KMS-11 (cell line): ENCODE data around the gene RNF150.
"Not testable (repeated sequence)": the region's sequence is repeated elsewhere in the genome, so short reads cannot be mapped to it uniquely, and the experiment has no call there.

Experiments
- H2AFZ ChIP-seq: fragments of 200-600 bp; sonication (generic); 2 replicates; pipeline ENCODE4 v1.6.1; 2016; ENCODE audit warnings: antibody characterized with exemption, mixed run types, low read depth
- H3K27ac ChIP-seq: fragments of 200-600 bp; sonication (generic); 2 replicates; pipeline ENCODE4 v1.6.1; 2016; ENCODE audit warnings: mild to moderate bottlenecking, mixed run types
- H3K27me3 ChIP-seq: fragments of 200-600 bp; sonication (generic); 2 replicates; pipeline ENCODE4 v1.6.1; 2017; ENCODE audit warnings: mild to moderate bottlenecking, low read depth, mixed run types, moderate library complexity; ENCODE audit not compliant: insufficient read depth
- H3K36me3 ChIP-seq: fragments of 200-600 bp; sonication (generic); 2 replicates; pipeline ENCODE4 v1.6.1; 2017; ENCODE audit warnings: mild to moderate bottlenecking, mixed run types; ENCODE audit not compliant: insufficient read depth
- H3K4me1 ChIP-seq: fragments of 200-600 bp; sonication (generic); 2 replicates; pipeline ENCODE4 v1.6.1; 2016; ENCODE audit warnings: mild to moderate bottlenecking, low read depth, mixed run types; ENCODE audit not compliant: poor library complexity, severe bottlenecking
- H3K4me2 ChIP-seq: fragments of 200-600 bp; sonication (generic); 2 replicates; pipeline ENCODE4 v1.7.0; 2016; ENCODE audit warnings: mild to moderate bottlenecking, mixed run types
- H3K4me3 ChIP-seq: fragments of 200-600 bp; sonication (generic); IDR thresholded peaks from 2 replicates; pipeline ENCODE4 v1.6.1; 2017; ENCODE audit warnings: low read depth, low read length, mixed read lengths; ENCODE audit not compliant: insufficient read depth
- H3K79me2 ChIP-seq: fragments of 200-600 bp; sonication (generic); 2 replicates; pipeline ENCODE4 v1.6.1; 2016; ENCODE audit warnings: low read depth, mixed run types; ENCODE audit not compliant: insufficient read depth
- H3K9ac ChIP-seq: fragments of 200-600 bp; sonication (generic); 2 replicates; pipeline ENCODE4 v1.6.1; 2016; ENCODE audit warnings: mild to moderate bottlenecking, mixed run types
- H4K20me1 ChIP-seq: fragments of 200-600 bp; sonication (generic); 2 replicates; pipeline ENCODE4 v1.6.1; 2016; ENCODE audit warnings: mild to moderate bottlenecking, mixed run types; ENCODE audit not compliant: insufficient read depth
- CTCF ChIP-seq: fragments of 200-600 bp; sonication (generic); conservative IDR thresholded peaks from 2 replicates; pipeline ENCODE4 v1.6.1; 2017; ENCODE audit warnings: low read depth, mild to moderate bottlenecking, antibody characterized with exemption, low read length, moderate library complexity, mixed read lengths

Gene RNF150

DNA sequence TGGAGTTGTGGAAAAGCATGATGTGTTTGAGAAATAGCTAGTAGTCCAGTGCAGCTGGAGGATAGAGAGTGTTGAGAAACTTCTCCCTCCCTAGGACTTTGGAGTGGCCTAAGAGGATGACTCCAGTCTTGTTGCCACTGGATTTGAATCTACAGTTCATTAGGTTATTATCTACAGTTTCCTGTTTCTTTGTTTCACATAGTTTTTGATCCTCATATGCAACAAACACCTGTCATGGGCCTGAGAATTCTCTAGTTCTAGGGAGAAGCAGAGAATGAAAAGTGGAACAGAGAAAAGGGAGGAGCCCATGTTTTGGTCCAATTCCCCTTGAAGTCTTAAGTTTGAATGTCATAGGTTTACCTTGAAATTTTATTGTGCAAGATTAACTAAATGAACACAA lies 303.4 kb downstream of the RNF150 start:
- H3K27ac ChIP-seq = no peak overlapping the region; the same call in 1 of the 2 replicates
- no peak overlapping the region for H2AFZ ChIP-seq
- TF ChIP-seq CTCF = no peak
- H3K27me3 ChIP-seq = no peaks in the 10 kb centered on the region
- H3K79me2 ChIP-seq = no peaks in the 10 kb centered on the region
- no peaks in the 10 kb centered on the region for H4K20me1 ChIP-seq
- peaks cover 30% of the 10 kb centered on the region for H3K4me1 ChIP-seq
- H3K9ac ChIP-seq = no peak overlapping the region
- H3K36me3 ChIP-seq = no peaks in the 10 kb centered on the region
- H3K4me2 ChIP-seq = peak overlapping the region; percentile 35
- H3K4me3 ChIP-seq = no peak overlapping the region

- Histone ChIP-seq H3K4me1 (peaks cover 30% of the 10 kb centered on the region), H2AFZ (peak overlapping the region; percentile 89), H4K20me1 (no peaks in the 10 kb centered on the region), H3K79me2 (no peaks in the 10 kb centered on the region), H3K27ac (peak overlapping the region; percentile 79), H3K27me3 (no peaks in the 10 kb centered on the region), H3K36me3 (no peaks in the 10 kb centered on the region), H3K4me3 (no peak overlapping the region), H3K9ac (peak overlapping the region; percentile 88; the same call in 1 of the 2 replicates), H3K4me2 (peak overlapping the region; percentile 66)
- no peak for TF ChIP-seq CTCF
These were observed 306.6 kb downstream of the RNF150 start for GRCh38 chr4:140826701-140827027.

DNA sequence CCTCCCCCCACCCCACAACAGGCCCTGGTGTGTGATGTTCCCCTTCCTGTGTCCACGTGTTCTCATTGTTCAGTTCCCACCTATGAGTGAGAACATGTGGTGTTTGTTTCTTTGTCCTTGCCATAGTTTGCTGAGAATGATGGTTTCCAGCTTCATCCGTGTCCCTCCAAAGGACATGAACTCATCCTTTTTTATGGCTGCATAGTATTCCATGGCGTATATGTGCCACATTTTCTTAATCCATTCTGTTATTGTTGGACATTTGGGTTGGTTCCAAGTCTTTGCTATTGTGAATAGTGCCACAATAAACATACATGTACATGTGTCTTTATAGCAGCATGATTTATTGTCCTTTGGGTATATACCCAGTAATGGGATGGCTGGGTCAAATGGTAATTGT lies 312.7 kb downstream of the RNF150 start:
- H3K4me2 ChIP-seq, H3K79me2 ChIP-seq, H3K27me3 ChIP-seq, H4K20me1 ChIP-seq, H2AFZ ChIP-seq, H3K27ac ChIP-seq, H3K36me3 ChIP-seq, H3K4me3 ChIP-seq, H3K9ac ChIP-seq, H3K4me1 ChIP-seq: not testable (repeated sequence)

- Histone ChIP-seq H3K4me2 (no peak overlapping the region), H3K36me3 (no peaks in the 10 kb centered on the region), H4K20me1 (no peaks in the 10 kb centered on the region), H3K9ac (no peak overlapping the region), H3K27me3 (no peaks in the 10 kb centered on the region), H3K4me1 (peaks cover 3% of the 10 kb centered on the region), H3K27ac (no peak overlapping the region), H2AFZ (no peak overlapping the region), H3K79me2 (no peaks in the 10 kb centered on the region), H3K4me3 (no peak overlapping the region)
- TF ChIP-seq CTCF = no peak
These were observed 313.7 kb downstream of the RNF150 start for GRCh38 chr4:140819610-140820009.

GRCh38 chr4:140818433-140818832 lies 314.8 kb downstream of the RNF150 start:
- Histone ChIP-seq H4K20me1 (no peaks in the 10 kb centered on the region), H3K27me3 (no peaks in the 10 kb centered on the region), H3K27ac (no peak overlapping the region), H3K36me3 (no peaks in the 10 kb centered on the region), H2AFZ (no peak overlapping the region), H3K4me3 (no peak overlapping the region), H3K9ac (no peak overlapping the region), H3K4me1 (peaks cover 3% of the 10 kb centered on the region), H3K79me2 (no peaks in the 10 kb centered on the region), H3K4me2 (no peak overlapping the region)
- no peak for TF ChIP-seq CTCF
